ENCODE results near the gene SH2D3A.
"Not testable (repeated sequence)": the region's sequence is repeated elsewhere in the genome, so short reads cannot be mapped to it uniquely, and the experiment has no call there.

Gene SH2D3A

DNA sequence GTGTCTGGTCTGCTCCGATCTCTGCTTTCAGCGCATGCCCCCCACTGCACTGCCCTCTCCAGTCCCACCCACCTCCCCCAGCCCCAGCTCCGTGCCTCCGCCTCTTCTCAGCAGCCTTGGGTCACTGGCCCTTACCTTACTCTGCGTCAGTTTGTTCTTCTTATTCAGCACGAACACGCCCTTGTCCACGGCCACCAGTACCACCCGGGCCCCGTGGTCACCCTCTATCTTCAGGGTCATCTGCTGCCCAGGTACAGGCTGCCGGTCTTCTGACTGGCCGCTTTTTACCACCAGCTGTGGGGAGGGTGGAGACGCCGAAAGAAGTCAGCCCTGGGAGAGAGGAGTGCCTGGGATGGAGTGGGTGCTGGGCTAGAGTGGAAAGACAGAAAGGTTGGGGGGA is 57.7 kb downstream of the SH2D3A start:
- Histone ChIP-seq H3K4me3 (ENCODE audit: low read depth, low read length) (no peak overlapping the region), H3K36me3 (replicated peaks) (no peaks in the 10 kb centered on the region), H3K27me3 (replicated peaks) (peaks cover 9% of the 10 kb centered on the region), H3K27ac (no peak overlapping the region)
- DNase-seq: no peak
- in situ Hi-C loops (cut with HindIII; ENCODE audit: low pct_ligation_motif_present, low sequenced_read_pairs): no loop called here
- TF ChIP-seq, protein P1, sequence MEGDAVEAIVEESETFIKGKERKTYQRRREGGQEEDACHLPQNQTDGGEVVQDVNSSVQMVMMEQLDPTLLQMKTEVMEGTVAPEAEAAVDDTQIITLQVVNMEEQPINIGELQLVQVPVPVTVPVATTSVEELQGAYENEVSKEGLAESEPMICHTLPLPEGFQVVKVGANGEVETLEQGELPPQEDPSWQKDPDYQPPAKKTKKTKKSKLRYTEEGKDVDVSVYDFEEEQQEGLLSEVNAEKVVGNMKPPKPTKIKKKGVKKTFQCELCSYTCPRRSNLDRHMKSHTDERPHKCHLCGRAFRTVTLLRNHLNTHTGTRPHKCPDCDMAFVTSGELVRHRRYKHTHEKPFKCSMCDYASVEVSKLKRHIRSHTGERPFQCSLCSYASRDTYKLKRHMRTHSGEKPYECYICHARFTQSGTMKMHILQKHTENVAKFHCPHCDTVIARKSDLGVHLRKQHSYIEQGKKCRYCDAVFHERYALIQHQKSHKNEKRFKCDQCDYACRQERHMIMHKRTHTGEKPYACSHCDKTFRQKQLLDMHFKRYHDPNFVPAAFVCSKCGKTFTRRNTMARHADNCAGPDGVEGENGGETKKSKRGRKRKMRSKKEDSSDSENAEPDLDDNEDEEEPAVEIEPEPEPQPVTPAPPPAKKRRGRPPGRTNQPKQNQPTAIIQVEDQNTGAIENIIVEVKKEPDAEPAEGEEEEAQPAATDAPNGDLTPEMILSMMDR (IDR thresholded peaks at IDR 0.05; ENCODE audit: low read depth, low read length, missing control alignments): no peak

DNA sequence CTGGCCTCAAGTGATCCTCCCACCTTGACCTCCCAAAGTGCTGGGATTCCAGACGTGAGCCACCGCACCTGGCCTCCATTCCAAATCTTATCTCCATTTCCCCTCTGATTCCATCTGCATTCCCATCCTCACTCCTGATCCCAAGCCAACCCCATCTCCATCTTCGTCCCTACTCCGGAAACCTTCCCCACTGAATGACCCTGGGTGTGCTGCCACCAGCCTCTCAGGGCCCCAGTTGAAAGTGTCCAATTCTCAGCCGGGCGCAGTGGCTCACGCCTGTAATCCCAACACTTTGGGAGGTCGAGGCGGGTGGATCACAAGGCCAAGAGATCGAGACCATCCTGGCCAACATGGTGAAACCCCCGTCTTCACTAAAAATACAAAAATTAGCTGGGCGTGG is 58.3 kb downstream of the SH2D3A start:
- H3K4me3 ChIP-seq (ENCODE audit: low read depth, low read length); H3K27me3 ChIP-seq (replicated peaks); H3K27ac ChIP-seq; DNase-seq; in situ Hi-C loops (cut with HindIII; ENCODE audit: low pct_ligation_motif_present, low sequenced_read_pairs); H3K36me3 ChIP-seq (replicated peaks): not testable (repeated sequence)

DNA sequence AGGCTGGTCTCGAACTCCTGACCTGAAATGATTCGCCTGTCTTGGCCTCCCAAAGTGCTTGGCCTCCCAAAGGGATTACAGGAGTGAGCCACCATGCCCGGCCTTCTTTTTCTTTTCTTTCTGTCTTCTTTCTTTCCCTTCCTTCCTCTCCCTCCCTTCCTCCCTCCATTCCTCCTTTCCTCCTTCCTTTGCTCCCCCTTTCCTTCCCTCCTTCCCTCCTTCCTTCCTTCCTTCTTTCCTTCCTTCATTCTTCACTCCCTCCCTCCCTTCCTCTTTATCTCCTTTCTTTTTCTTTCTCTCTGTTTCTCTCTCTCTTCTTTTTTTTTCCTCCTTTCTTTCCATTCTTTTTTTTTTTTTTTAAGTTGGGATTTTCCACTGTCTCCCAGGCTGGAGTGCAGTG is 58.9 kb downstream of the SH2D3A start:
- no peak for DNase-seq
- H3K27ac ChIP-seq: no peak overlapping the region
- in situ Hi-C loops (cut with HindIII; ENCODE audit: low pct_ligation_motif_present, low sequenced_read_pairs): no loop called here
- H3K27me3 ChIP-seq (replicated peaks): peaks cover 9% of the 10 kb centered on the region
- no peaks in the 10 kb centered on the region for H3K36me3 ChIP-seq (replicated peaks)
- no peak overlapping the region for H3K4me3 ChIP-seq (ENCODE audit: low read depth, low read length)
- TF ChIP-seq, protein P1 (IDR thresholded peaks at IDR 0.05; ENCODE audit: low read depth, low read length, missing control alignments): no peak

DNA sequence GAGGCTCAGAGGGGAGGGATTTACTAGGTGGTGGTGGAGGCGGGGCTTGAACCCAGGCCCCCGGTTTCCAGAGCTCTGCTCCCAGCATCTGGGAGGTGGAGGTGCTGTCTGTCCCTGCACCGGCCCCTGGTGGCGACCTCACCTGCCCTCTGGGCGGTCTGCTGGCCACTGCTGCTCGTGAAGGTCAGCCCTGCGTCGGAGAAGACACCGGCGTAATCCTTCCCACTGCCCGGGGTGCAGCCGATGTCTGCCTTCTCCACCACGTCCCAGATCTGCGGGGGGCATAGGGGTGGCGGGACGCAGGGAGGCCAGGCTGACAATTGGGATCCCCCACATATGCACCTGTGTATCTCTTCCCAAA is 59.6 kb downstream of the SH2D3A start:
- no peak overlapping the region for H3K27ac ChIP-seq
- in situ Hi-C loops (cut with HindIII; ENCODE audit: low pct_ligation_motif_present, low sequenced_read_pairs): no loop called here

DNA sequence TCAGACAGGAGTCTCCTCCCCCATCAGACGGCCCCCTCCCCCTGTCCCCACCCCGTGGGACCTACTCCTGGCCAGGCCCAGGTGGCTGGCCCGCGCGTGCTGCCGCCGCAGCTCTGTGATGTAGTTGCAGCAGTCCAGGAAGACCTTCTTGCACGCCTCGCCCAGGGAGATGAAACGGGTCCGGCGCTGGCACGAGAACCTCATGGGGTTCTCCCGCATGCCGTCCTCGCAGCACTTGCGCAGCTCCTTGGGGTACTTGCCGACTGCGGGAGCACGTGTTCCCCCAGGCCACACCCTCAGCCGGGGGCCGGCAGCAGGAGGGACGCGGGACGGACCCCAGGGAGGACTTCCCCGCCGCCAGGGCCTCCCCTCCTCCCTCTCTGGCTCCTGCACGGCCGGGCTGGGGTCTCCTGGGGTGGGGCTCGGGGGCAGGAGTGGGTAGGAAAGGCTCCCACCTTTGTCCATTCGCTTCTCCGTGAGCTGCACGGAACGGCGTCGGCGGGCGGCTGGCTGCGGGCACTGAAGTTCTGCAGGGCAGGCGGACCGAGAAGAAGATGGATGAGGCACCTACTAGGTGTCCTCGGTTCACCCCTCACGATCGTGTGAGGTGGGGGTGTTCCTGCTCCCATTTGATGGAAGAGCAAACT is 60.1 kb downstream of the SH2D3A start:
- DNase-seq: no peak
- Histone ChIP-seq H3K36me3 (replicated peaks) (no peaks in the 10 kb centered on the region), H3K27me3 (replicated peaks) (peaks cover 9% of the 10 kb centered on the region), H3K27ac (no peak overlapping the region), H3K4me3 (ENCODE audit: low read depth, low read length) (no peak overlapping the region)
- TF ChIP-seq, protein P1 (IDR thresholded peaks at IDR 0.05; ENCODE audit: low read depth, low read length, missing control alignments): no peak
- in situ Hi-C loops (cut with HindIII; ENCODE audit: low pct_ligation_motif_present, low sequenced_read_pairs): no loop called here

More for the DNA sequence above, 59.6 kb downstream of the SH2D3A start:
- TF ChIP-seq, protein P1 (IDR thresholded peaks at IDR 0.05; ENCODE audit: low read depth, low read length, missing control alignments): no peak
- H3K4me3 ChIP-seq (ENCODE audit: low read depth, low read length): no peak overlapping the region
- H3K36me3 ChIP-seq (replicated peaks): no peaks in the 10 kb centered on the region
- H3K27me3 ChIP-seq (replicated peaks): peaks cover 9% of the 10 kb centered on the region
- DNase-seq: no peak

DNA sequence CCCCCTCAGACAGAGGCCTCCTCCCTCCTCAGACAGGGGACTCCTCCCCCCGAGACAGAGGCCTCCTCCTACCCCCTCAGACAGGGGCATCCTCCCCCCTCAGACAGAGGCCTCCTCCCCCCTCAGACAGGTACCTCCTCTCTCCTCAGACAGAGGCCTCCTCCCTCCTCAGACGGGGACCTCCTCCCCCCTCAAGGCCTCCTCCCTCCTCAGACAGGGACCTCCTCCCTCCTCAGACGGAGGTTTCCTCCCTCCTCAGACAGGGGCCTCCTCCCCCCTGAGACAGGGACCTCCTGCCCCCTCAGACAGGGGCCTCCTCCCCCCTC is 60.6 kb downstream of the SH2D3A start:
- TF ChIP-seq, protein P1 (IDR thresholded peaks at IDR 0.05; ENCODE audit: low read depth, low read length, missing control alignments): no peak
- H3K27me3 ChIP-seq (replicated peaks): peaks cover 9% of the 10 kb centered on the region
- no peak overlapping the region for H3K27ac ChIP-seq
- in situ Hi-C loops (cut with HindIII; ENCODE audit: low pct_ligation_motif_present, low sequenced_read_pairs): no loop called here
- H3K4me3 ChIP-seq (ENCODE audit: low read depth, low read length): no peak overlapping the region
- DNase-seq: no peak
- no peaks in the 10 kb centered on the region for H3K36me3 ChIP-seq (replicated peaks)
